Retina (tissue), 1 donor: ENCODE results near the gene HDAC4.

Source experiments
- DNase-seq: peaks from one replicate; pipeline ENCODE4 v3.0.0-alpha.2; 2016

Gene HDAC4

DNA sequence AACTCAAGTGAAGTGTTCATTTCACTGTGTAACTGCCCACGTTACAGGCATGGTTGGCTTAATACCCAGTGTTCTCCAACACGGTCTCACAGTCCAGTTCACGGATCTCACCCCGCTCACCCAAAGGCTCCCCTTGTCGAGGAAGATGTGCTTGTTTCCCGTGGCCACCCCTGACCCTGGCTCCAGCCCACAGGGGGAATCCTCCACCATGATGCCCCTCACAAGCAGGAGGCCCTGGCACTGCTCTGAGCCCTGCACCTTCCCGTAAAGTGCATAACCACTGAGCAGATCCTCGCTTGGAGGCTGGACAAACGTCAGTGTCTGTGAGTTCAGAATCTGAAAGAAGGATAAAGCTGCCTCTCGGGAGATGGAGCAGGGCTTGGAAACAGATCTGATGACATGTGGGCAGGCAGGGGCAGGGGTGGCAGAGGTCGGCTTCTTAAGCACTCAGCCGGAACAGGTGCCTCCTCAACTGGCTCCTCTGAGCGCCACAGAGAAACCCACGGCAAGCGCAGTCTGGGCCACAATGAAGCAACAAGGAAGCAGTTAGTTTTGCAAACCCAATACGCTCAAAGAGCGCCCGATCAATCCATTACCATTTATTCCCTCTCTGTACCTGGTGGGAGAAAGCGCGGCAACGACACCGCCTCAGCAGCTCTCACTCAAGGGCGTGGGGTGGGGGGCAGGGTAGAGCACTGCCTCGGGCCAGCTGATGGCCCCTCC, 17.6 kb downstream of the HDAC4 start:
- DNase-seq, result no peak

DNA sequence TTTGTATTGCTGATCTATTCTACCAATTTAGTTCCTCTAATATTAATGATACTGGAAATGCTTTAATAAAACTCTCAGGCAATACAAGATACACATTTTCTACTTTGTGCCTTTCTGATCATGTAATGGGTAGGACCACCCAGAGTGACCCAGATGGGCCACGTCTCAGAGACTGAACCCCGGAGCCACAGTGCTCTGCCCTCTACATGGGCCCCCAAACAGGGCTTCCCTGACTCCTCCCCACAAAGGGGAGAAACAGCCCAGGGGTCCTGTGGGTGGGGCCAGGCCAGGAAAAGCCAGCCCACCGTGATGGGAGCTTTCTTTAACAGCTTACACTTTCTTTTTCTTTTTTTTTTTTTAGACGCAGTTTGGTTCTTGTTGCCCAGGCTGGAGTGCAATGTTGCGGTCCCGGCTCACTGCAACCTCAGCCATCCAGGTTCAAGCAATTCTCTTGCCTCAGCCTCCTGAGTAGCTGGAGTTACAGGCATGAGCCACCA, 18.4 kb downstream of the HDAC4 start:
- DNase-seq, result no peak

DNA sequence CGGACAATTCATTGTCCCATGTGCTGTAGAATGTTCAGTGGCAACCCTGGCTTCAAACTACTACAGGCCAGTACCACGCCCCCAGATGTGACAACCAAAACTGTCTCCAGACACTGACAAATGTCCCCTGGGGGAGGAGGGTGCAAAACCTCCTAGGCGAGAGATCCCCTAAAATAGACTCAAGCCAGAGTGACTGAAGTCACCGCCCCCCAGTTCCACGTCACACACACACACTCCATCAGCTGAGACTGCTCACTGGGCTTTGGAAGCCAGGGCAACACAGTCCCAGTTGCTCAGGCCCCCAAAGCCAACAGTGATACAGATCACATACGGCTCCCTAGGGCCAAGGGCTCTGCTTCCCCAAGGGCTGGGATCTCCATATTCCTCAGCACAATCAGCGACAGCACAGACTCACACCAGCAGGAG, 19.1 kb downstream of the HDAC4 start:
- DNase-seq, result no peak

DNA sequence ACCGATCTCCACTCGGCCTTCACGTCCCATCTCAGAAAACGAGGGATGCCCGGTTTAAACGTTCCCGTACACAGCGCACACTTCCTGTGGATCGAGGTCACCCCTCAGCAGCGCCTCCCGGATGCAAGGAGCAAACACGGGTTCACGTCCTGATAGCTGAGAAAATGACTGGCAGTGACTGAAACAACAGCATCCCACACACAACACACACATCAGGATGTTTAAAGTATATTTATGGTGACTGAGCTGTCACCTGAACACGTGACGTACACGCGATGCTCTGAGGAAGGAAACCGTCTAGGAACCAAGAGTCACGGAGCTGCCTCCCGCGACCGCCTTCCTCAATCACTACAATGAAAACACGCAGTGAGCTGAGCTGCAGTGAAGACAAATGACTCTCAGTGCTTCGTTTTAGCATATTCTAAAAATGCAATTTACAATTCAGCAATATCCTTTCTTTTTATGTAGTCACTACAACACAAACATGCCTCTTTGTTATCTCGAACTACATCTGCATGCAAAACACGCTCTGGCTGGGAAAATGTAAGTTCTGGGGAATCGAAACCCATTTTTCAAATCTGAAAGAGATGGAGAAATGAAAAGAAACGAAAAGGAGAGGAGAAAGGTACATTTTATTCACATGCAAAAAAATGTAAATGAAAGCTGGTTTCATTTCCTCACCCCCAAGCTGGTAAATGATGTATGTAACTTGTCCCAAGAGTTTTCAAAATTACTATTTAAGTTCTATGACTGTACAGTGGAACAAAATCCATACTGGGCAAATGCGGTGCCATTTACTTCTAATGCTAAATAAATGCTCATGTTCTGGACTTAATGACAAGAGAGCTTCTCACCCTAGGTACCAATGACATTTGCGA, 19.8 kb downstream of the HDAC4 start:
- DNase-seq, result no peak

DNA sequence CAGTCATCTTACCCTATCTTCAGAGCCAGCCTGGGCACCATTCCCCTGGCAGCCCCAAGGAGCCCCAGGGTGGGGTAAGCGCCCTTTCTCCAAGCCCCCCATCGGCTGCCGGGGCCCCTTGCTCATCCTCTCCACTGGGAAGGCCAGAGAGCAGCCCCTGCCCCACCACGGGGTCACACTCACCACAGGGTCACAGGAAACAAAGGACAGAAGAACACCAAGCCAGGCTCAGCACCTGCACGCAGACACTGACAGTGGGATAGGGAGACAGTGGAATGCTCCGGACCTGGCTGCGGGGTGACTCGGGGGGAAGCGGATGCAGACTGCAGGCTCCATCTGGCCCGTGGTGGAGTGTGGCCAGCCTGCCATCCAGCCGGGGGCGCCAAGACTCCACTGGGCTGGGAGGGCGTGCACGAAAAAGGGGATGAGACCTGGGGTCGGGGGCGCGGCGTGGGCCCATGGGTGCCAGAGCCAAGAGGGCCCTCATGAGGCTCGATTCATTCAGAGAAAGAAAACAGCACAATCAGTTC, 21.1 kb downstream of the HDAC4 start:
- no peak for DNase-seq

DNA sequence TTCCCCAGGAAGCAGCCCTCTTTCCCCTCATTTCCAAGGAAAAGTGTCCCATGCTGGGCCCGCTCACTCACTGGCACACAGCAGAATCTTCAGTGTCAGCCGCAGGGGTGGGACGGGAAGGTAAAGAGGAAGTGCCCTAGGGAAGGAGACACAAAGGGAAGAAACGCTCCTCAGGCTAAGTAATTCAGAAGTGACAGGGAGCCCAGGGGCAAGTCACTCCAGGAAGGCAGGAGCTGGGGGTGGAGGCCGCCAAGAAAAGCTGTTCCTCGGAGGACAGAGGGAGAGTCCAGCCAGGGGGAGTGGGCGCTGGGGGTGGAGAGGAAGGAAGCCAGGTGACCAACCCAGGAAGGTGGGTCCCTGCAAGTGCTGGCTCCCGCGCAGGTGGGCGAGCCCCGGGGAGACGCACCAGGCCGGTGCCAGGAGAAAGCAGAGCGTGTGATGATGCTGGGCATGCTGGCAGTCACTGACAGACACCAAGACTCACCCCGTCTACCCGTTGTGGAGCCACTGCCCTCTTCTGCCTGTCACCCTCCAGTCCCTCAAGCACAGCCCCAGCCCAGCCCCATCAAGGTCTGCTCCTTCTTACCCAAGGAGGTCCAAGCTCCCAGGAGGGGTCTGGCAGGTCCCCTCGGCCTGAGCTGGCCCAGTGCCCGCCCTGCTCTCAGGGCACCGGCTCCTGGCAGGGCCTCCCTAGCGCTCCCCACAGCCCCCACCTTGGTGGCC, 21.7 kb downstream of the HDAC4 start:
- DNase-seq, result no peak

DNA sequence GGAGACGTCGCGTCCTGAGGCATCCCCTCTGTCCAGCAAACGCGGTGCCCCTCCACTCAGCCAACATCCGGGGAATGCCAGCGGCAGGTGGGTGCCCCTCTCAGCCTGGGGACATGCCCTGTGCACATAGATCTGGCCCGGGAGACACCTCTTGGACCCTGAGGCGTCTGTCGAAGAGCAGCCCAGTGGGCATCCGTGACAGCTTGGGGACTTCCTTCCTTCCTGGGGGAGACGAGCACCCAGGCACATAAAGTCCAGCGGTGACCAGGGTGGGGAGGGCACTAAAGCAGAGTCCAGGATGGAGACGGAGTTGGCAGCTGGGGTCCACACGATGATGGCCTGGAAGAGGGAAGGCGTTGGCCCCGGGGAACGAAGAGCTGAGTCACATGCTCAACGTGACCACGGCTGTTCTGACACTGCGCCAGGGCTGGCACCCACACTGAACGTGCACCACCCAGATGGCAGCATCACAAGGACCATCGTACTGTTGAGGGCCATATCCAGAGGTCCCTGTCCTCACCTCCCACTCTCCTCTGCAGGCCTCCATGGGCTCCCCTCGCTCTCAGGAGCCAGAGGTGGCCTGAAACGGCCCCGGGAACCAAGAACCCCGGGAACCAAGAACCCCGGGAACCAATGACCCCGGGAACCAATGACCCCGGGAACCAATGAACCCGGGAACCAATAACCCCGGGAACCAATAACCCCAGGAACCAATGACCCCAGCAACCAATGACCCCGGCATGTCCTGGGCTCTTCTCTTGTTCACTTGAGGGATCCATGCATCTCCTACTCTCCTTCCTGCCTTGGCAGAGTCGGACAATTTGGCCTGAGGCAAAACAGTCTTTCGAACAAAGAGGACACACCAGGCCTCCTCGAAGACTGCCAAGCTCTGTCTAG, 22.6 kb downstream of the HDAC4 start:
- no peak for DNase-seq

DNA sequence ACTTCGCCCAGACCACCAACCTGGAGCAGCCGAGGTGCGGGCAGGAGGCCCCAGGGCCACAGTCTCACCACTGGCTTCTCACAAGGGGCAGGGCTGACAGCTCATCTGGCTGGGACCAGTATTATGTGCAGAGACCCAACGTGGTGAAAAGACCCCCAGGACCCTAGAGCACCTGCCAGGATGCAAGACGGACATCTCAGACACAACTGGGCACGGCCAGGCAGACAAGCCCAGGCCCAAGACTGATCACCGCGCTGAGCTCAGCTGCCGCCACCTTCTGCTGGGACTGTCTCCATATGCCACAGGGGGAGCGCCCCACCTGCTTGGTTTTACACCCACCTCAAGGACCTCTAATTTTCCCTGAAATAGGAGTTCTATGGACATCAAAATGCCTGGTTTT, 23.2 kb downstream of the HDAC4 start:
- no peak for DNase-seq

DNA sequence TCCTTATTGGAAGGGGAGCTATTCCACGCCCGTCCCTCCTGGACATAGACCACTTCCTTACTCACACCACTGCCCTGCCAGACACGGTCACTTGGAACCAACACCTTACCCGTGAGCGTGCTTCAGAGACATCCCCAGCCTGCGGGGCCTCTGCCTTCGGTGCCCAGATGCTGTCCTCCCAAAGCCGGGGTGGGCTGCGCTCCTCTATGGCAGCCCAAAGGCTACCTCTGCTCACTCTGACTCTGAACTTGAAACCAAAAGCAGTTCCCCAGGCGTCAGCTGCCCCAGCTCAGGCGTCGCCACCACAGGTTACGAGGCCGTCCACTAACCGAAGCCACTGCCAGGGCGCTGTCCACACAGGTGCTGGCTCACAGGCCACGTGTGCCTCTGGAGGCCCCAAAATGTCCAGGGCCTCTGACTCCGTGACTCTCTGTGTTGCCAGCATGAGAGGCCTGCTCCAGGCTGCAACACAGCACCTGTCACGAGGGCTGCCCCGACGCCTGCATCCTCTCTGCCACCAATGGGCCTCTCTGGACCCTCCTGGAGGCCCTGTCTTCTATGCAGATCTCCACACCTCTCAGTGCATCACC, 23.8 kb downstream of the HDAC4 start:
- no peak for DNase-seq

DNA sequence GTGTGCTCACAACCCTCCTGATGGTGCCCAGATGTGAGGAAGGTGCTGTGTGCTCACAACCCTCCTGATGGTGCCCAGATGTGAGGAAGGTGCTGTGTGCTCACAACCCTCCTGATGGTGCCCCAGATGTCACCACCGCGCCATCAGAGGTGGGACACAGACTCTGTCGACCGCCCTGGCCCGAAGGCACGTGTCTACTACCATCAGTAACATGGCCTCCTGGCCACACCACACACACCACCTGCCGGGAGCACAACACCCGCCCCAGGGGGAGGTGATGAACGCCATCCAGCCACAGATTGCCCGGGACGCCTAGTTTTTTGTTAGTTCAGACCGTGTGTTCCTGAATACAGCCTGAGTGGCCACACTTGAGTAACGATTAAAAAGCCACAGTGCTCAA, 24.5 kb downstream of the HDAC4 start:
- no peak for DNase-seq

DNA sequence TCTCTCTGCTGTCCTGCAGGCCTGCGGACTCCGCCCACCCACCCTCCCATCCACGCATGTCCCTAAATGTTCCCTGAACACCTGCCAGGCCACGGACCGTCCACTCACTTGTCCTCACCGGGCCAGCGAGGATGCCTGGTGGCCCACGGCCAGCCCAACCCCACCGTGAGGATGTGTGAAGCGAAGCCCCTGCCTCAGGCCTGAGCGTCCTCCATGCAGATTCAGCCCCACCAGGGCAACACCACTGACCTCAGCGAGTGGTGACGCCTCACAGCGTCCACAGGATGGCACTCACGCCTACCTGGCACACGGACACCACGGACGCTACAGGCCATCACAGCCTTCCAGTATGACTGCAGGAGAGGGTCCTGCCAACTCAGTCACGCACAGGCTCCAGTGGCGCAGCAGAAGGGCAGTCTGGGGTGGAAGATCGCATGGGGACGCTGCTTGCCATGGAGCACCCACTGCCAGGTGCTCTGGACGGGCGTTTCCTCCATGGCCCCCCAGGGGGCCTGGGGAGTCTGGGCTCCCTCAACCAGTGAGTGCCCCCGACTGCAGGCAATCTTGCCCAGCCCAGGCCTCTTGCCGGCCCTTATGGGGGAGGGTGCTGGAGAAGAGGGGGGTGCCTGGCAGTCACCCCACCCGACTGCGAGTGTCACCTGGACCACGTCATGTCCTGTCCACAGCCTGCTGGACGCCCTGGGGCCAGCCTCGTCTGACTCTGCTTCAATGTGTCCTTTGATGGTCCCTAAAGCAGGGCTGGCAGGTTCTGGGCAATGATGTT, 25.4 kb downstream of the HDAC4 start:
- no peak for DNase-seq

DNA sequence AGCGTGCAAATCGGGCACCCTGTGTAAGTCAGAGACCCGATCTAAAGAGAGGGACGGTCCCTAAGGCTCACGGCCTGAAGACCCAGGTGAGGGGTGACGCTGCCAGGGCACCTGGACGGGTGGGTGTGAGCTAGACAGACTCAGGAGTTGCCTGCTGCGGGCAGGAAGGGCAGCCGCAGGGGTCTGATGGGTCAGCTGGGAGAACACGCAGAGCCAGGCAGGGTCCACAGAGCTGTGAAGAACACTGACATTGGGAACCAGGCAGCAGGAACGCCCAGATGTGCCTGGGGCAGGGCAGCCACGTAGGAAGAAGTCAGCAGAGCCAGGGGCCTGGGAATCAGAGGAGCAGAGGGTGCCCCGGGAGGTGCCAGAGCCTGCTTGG, 25.9 kb downstream of the HDAC4 start:
- no peak for DNase-seq

DNA sequence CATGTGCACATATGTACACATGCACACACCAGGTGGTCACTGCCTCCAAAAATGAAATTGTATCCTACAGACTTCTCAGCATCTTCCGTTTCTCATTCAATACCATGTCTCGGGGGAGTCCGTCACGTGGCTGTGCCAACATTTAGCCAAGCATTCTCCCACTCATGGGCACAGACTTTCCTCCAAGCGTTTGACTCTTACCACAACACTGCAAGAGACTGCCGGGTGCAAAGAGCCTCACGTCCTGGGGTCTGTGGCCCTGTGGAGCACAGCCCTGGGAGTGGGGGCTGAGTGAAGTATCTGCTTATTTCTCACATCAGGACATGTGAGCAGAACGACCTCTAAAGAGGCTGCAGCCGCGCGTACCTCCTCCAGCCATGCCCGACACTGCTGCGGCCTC, 28.0 kb downstream of the HDAC4 start:
- DNase-seq, result no peak

DNA sequence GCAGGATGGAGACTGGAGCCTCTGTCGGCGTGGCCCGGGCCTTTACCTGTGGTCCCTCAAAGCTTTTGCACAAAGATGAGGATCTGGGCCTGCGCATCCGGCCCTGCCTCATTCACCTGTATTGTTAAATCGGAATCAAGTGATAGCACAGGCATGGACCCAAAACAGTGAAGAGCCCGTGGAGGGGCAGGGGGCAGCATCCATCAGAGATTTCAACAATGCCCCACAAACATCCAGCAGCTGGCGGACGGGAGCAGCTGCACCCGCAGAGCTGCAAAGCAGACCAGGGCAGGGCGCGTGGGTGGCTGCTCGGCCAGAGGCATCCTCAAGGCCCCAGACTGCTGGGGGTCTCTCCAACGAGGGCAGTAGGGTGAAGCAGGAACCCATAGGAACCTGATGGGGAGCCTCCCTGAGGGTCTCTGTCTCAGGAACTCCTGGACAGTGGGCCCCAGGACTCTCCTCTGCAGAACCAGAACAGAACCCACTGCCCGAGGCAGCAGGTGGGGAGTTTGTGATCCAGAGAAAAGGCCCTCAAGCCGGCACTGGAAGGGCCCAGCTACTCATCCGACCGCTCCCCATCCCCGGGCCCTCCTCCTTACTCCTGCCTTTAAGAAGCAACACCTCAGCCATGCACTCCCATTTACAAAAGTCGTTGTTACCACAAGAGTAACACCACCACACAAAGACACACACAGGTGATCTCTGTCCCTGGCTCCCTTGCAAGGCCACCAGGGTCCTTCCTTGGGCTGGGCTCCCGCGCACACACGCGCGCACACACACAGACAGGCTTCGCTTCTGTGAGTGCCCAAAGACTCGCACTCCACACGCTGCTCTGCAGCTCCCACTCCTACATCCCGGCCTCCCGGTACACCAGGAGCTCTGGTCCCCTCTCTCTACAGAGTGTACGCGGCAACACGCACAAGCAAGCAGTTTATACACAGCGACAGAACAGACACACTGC, 28.8 kb downstream of the HDAC4 start:
- no peak for DNase-seq

DNA sequence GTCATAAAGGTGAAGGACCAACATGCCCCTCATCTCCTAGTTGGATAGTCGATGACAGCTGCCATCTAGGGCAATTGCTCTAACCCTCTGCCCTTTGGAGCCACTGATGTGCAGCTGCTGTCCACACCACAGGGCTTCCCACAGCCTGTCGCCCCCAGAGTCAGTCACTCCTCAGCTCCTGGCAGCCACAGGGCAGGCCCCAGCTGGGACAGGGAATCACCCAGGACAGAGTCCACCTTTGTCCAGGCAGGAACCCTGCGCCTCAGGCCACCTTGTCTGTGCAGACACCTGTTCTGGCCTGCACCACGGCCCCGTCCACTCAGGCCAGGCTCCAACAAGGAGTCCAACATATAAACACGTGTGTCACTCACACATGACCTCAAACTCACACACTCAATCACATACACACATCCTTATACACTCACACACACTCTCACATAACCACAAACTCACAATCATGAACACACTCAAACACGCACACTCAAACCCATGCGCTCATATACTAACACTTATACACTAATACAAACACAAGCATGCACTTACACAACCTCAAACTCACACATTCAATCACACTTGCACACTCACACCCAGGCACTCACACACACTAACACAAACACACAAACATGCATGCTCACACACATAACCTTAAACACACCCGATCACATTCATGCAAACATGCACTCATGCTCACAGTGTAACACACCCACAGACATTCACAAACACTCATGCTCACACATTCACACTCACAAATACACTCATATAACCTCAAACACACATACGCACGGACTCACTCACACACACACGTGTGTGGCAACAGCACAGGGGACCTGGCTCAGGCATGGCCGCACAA, 29.7 kb downstream of the HDAC4 start:
- no peak for DNase-seq

DNA sequence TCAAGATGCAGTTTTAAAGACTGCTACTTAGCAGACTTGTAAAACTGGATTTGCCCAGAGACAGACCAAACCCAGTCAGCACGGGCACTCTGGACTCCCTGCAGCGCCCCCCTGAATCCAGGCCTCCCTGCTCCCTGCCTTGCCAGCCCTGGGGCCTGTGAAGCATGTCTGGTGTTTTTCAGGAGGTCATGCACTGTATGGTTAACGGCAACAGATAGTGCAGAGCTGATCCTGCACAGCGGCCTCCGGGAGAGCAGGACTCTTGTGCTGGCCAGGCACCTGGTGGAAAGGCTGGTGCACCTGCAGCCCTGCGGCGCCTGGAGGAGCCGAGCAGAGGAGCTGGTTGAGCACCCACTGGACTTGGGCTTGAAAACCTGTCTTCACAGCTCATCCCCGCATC, 30.4 kb downstream of the HDAC4 start:
- no peak for DNase-seq

DNA sequence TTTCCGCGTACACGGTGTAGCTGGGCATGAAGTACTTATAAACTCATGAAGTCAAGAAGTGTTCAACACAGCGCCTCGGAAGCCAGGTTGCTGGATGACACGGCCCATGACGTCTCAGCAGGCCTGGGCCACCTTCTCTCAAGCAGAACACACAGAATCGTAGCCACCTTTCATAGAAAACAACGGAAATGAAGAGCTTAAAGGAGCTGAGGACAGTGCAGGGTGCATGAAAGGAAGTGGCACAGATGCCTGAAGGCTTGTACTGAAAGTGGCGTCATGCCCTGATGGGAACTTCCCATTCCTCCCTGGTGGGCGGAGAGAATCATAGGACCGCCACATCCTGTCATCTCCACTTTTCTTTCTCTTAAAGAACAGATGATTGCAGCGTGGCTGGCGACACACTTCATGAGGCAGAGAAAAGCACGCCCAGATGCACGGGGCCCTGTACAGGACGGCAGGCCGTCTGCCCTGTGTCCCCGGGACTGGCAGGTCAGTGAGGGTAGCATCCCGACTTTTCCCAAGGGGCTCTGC, 31.1 kb downstream of the HDAC4 start:
- no peak for DNase-seq

DNA sequence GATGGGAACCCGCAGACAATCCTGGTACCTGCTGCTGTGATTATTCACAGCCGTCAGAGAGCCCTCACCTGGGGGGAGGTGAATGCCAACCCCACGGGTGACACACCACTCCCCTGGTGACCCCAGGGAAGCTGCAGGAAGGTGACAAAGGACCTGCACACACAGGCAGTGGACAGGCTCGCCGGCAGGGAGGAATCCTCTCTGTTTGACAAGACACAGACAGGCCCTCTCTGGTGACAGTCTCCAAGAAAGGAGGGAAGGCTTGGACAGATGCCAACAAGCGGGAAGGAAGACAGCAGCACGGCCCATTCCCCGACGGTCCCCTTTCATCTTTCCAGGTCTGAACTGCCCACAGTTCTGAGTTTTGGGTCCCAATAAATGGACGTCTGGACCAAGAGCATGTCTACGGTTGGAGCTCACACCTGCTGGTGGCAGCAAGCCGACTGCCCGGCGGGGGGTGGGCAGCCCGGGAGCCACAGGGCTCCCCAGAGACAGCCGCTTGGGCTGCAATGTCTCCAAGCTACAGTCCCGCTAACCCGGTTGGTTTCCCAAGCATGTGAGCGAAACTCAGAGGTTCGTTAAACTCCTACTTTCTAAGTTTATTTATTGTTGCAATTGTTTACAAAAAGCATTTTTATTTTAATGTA, 31.8 kb downstream of the HDAC4 start:
- no peak for DNase-seq
